ENCODE measurements around the gene ADRA2A. TPM values are rescaled to one million over a fixed set of nuclear protein-coding genes. Genes with fewer than 3 reads are reported as not detected.

ADRA2A gene
- polyA plus RNA-seq, 3 donors: not detected

GRCh38 chr10:111086574-111086973, 9.7 kb downstream of the ADRA2A start:
- no peak for DNase-seq
- no peak for TF ChIP-seq CTCF (IDR thresholded peaks at IDR 0.05)
- Histone ChIP-seq H3K4me3 (replicated peaks in 1 of 3; ENCODE audit: low read depth in 2 of 3, low read length in 3 of 3) (no peak overlapping the region), H3K36me3 (replicated peaks in 1 of 2; ENCODE audit: control insufficient read depth in 1 of 2, insufficient read depth in 2 of 2, low read length in 2 of 2) (no peaks in the 10 kb centered on the region), H3K79me2 (ENCODE audit: insufficient read depth, low read length) (no peaks in the 10 kb centered on the region), H4K20me1 (ENCODE audit: insufficient read depth, low read length) (no peaks in the 10 kb centered on the region), H3K9ac (ENCODE audit: insufficient read depth, low read length, poor library complexity, severe bottlenecking) (no peak overlapping the region), H2AFZ (ENCODE audit: insufficient read depth, low read depth, low read length, poor library complexity, severe bottlenecking) (no peak overlapping the region), H3K27ac (ENCODE audit: low read depth in 1 of 2, low read length in 2 of 2) (no peak overlapping the region), H3K9me3 (replicated peaks in 1 of 2; ENCODE audit: control insufficient read depth in 1 of 2, insufficient read depth in 1 of 2, low read length in 2 of 2) (peaks cover 18 to 21% of the 10 kb centered on the region in 2 donors), H3K4me1 (ENCODE audit: control insufficient read depth in 1 of 2, insufficient read depth in 2 of 2, low read length in 2 of 2) (no peaks in the 10 kb centered on the region), H3K27me3 (ENCODE audit: control insufficient read depth in 2 of 2, insufficient read depth in 2 of 2, low read length in 2 of 2) (no peaks in the 10 kb centered on the region), H3K4me2 (replicated peaks; ENCODE audit: extremely low read depth, low read length, poor library complexity, severe bottlenecking) (no peak overlapping the region)
- Mint-ChIP-seq H3K9me3 (peaks cover 15 to 30% (median 21%) of the 10 kb centered on the region in 7 donors), H3K27me3 (ENCODE audit: low read depth in 3 of 3) (peaks cover 3 to 8% (median 6%) of the 10 kb centered on the region in 3 donors), H3K4me3 (no peak overlapping the region), H3K36me3 (no peaks in the 10 kb centered on the region), H3K4me1 (no peaks in the 10 kb centered on the region), H3K27ac (no peak overlapping the region)
- 100% methylated on average over 2 of the region's 3 CpGs for WGBS (ENCODE audit: insufficient coverage)
- intact Hi-C loops (cut with micrococcal nuclease): no loop called here

- Histone ChIP-seq H3K4me3 (replicated peaks in 1 of 3; ENCODE audit: low read depth in 2 of 3, low read length in 3 of 3) (no peak overlapping the region), H3K9ac (ENCODE audit: insufficient read depth, low read length, poor library complexity, severe bottlenecking) (no peak overlapping the region), H3K4me1 (ENCODE audit: control insufficient read depth in 1 of 2, insufficient read depth in 2 of 2, low read length in 2 of 2) (no peaks in the 10 kb centered on the region), H3K4me2 (replicated peaks; ENCODE audit: extremely low read depth, low read length, poor library complexity, severe bottlenecking) (no peak overlapping the region), H3K27me3 (ENCODE audit: control insufficient read depth in 2 of 2, insufficient read depth in 2 of 2, low read length in 2 of 2) (no peaks in the 10 kb centered on the region), H4K20me1 (ENCODE audit: insufficient read depth, low read length) (no peaks in the 10 kb centered on the region), H3K36me3 (replicated peaks in 1 of 2; ENCODE audit: control insufficient read depth in 1 of 2, insufficient read depth in 2 of 2, low read length in 2 of 2) (no peaks in the 10 kb centered on the region), H3K9me3 (replicated peaks in 1 of 2; ENCODE audit: control insufficient read depth in 1 of 2, insufficient read depth in 1 of 2, low read length in 2 of 2) (peaks cover 18 to 21% of the 10 kb centered on the region in 2 donors), H3K79me2 (ENCODE audit: insufficient read depth, low read length) (no peaks in the 10 kb centered on the region), H3K27ac (ENCODE audit: low read depth in 1 of 2, low read length in 2 of 2) (no peak overlapping the region), H2AFZ (ENCODE audit: insufficient read depth, low read depth, low read length, poor library complexity, severe bottlenecking) (no peak overlapping the region)
- Mint-ChIP-seq H3K27me3 (ENCODE audit: low read depth in 3 of 3) (peaks cover 3 to 6% (median 6%) of the 10 kb centered on the region in 3 donors), H3K4me3 (no peak overlapping the region), H3K27ac (no peak overlapping the region), H3K4me1 (no peaks in the 10 kb centered on the region), H3K9me3 (peaks cover 15 to 30% (median 21%) of the 10 kb centered on the region in 7 donors), H3K36me3 (no peaks in the 10 kb centered on the region)
- WGBS (ENCODE audit: insufficient coverage): 94% methylated on average over 9 of the region's 11 CpGs
- intact Hi-C loops (cut with micrococcal nuclease): no loop called here
- DNase-seq: no peak
- no peak for TF ChIP-seq CTCF (IDR thresholded peaks at IDR 0.05)
Observed at GRCh38 chr10:111087331-111087756, 10.5 kb downstream of the ADRA2A start.
